Loucy (cell line): Measurements from ENCODE around the gene JSRP1.
A peak's percentile ranks its signal among the peaks of the same experiment; 100 is the strongest.

Experiments used
- H2AFZ ChIP-seq: fragments of 200-600 bp; sonication (generic); 2 replicates; pipeline ENCODE4 v1.6.0; 2016; ENCODE audit warnings: antibody characterized with exemption, mild to moderate bottlenecking, low read length, moderate library complexity
- H3F3A ChIP-seq: fragments of 200-600 bp; 2 replicates; pipeline ENCODE4 v1.6.0; 2016; ENCODE audit warnings: antibody characterized with exemption, low read depth, mild to moderate bottlenecking
- H3K27me3 ChIP-seq: fragments of 200-600 bp; sonication (generic); 2 replicates; pipeline ENCODE4 v1.6.1; 2014; ENCODE audit warnings: low read length, mild to moderate bottlenecking; ENCODE audit not compliant: insufficient read depth, poor library complexity, severe bottlenecking
- H3K36me3 ChIP-seq: fragments of 200-600 bp; sonication (generic); 2 replicates; pipeline ENCODE4 v1.6.1; 2016; ENCODE audit warnings: low read length; ENCODE audit not compliant: insufficient read depth
- H3K4me1 ChIP-seq: fragments of 200-600 bp; sonication (generic); 2 replicates; pipeline ENCODE4 v1.5.1; 2014; ENCODE audit warnings: low read length, mild to moderate bottlenecking; ENCODE audit not compliant: insufficient read depth, poor library complexity, severe bottlenecking
- H3K4me2 ChIP-seq: fragments of 200-600 bp; sonication (generic); 2 replicates; pipeline ENCODE4 v1.6.0; 2014; ENCODE audit warnings: antibody characterized with exemption, low read length, low read depth, mild to moderate bottlenecking; ENCODE audit not compliant: poor library complexity, severe bottlenecking
- H3K4me3 ChIP-seq: fragments of 200-600 bp; sonication (generic); 2 replicates; pipeline ENCODE4 v1.5.1; 2014; ENCODE audit warnings: low read length, mild to moderate bottlenecking, mixed read lengths; ENCODE audit not compliant: poor library complexity, severe bottlenecking
- H3K79me2 ChIP-seq: fragments of 200-600 bp; sonication (generic); 2 replicates; pipeline ENCODE4 v1.6.1; 2014; ENCODE audit warnings: low read length; ENCODE audit not compliant: insufficient read depth
- H3K9ac ChIP-seq: fragments of 200-600 bp; sonication (generic); 2 replicates; pipeline ENCODE4 v1.6.0; 2014; ENCODE audit warnings: mild to moderate bottlenecking, low read depth, low read length, moderate library complexity; ENCODE audit not compliant: poor library complexity, severe bottlenecking
- H3K9me2 ChIP-seq: fragments of 200-600 bp; sonication (generic); replicated peaks from 2 replicates; pipeline ENCODE4 v1.6.1; 2016; ENCODE audit warnings: low read depth, low read length, mixed read lengths
- H3K9me3 ChIP-seq: fragments of 200-600 bp; sonication (generic); 2 replicates; pipeline ENCODE4 v1.6.1; 2014; ENCODE audit warnings: mild to moderate bottlenecking, antibody characterized with exemption, low read length, low read depth; ENCODE audit not compliant: insufficient read depth
- H4K20me1 ChIP-seq: fragments of 200-600 bp; sonication (generic); 2 replicates; pipeline ENCODE4 v1.6.0; 2014; ENCODE audit warnings: antibody characterized with exemption, low read length, mild to moderate bottlenecking; ENCODE audit not compliant: insufficient read depth, poor library complexity, severe bottlenecking
- EZH2phosphoT487 ChIP-seq: fragments of 200-600 bp; IDR thresholded peaks from 2 replicates; pipeline ENCODE4 v1.6.1; 2018; ENCODE audit warnings: antibody characterized with exemption, mild to moderate bottlenecking, moderate library complexity, borderline replicate concordance
- TF ChIP-seq, protein P1 (sequence below): fragments of 200-600 bp; sonication (generic); conservative IDR thresholded peaks from 2 replicates; pipeline ENCODE4 v1.5.1; 2014; ENCODE audit warnings: mild to moderate bottlenecking, antibody characterized with exemption, low read length

Gene JSRP1

DNA sequence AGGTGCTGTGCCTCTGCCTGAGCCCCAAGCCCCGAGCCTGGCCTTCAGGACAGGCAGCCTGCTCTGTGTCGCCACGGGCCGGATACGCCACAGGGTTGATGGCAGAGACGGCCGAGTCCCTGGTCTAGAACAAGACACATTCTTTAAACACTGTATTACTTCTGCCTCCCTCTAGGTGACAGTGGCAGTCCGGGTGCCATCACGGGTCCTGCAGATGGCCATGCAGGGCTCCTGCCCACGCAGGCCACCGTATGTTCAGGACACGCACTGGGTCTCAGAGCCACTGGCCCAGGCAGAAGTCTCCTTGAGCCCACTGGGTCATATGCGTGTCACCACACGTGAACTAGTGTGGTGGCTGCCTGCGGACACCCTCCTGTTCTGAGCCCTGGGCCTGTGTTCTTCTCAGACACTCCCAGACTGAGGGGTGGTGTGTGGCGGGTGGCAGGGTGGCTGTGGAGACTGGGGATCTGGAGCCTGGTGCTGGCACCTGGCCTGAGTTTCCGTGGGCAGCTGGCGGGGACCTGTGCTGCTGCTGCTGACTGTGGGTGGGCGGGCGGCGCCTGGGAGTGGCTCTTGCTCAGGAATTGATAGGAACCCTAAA, 24.5 kb downstream of the JSRP1 start:
- Histone ChIP-seq H2AFZ (no peak overlapping the region), H3K79me2 (peaks cover 34% of the 10 kb centered on the region), H3K9me3 (no peaks in the 10 kb centered on the region), H3K4me1 (peaks cover 18% of the 10 kb centered on the region), H3K4me2 (no peak overlapping the region), H3K9me2 (no peaks in the 10 kb centered on the region), H3K36me3 (peaks cover 33% of the 10 kb centered on the region; the same call in 1 of the 2 replicates), H3K27me3 (no peaks in the 10 kb centered on the region), H3K9ac (no peak overlapping the region), H4K20me1 (peaks cover 23% of the 10 kb centered on the region), H3K4me3 (no peak overlapping the region), H3F3A (no peaks in the 10 kb centered on the region)
- TF ChIP-seq, protein P1, sequence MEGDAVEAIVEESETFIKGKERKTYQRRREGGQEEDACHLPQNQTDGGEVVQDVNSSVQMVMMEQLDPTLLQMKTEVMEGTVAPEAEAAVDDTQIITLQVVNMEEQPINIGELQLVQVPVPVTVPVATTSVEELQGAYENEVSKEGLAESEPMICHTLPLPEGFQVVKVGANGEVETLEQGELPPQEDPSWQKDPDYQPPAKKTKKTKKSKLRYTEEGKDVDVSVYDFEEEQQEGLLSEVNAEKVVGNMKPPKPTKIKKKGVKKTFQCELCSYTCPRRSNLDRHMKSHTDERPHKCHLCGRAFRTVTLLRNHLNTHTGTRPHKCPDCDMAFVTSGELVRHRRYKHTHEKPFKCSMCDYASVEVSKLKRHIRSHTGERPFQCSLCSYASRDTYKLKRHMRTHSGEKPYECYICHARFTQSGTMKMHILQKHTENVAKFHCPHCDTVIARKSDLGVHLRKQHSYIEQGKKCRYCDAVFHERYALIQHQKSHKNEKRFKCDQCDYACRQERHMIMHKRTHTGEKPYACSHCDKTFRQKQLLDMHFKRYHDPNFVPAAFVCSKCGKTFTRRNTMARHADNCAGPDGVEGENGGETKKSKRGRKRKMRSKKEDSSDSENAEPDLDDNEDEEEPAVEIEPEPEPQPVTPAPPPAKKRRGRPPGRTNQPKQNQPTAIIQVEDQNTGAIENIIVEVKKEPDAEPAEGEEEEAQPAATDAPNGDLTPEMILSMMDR, result peak; percentile 35; the same call in 1 of the 2 replicates
- no peak for TF ChIP-seq EZH2phosphoT487

DNA sequence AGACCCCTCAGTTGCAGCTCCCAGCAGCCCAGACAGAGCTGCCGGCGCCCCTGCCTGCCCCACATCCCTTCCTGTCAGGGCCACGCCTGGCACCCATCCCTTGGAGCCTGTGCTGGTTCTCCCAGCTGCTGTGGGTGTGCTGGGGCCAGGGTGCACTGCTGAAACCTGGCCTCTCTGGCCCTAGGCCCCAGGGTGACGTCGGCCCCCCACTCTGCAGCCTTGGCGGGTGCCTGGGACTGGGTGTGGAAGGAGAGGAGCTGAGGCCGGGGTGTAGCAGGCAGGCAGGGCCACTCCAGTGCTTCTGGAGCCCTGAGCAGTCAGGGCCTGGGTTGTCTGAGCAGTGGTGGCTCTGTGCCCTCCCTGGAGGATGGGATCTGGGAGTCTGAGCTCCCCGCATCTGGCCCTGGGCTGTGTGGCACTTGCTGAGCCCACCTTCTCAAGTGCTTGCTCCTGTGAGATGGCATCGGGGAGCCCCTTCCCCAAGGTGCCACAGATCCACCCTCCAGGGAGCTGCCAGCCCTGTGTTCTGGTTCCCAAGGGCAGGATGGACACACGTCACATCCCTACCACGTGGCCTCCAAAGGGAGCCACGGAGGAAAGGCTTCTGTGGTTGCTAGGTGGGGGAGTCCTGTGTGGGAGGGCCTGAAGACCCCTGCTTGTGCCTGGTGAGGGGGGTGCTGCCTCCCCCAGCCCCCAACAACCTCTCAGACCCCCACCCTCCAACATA, 25.2 kb downstream of the JSRP1 start:
- H3K4me3 ChIP-seq, result no peak overlapping the region
- no peak overlapping the region for H3K4me2 ChIP-seq
- no peak overlapping the region for H3K9ac ChIP-seq
- TF ChIP-seq, protein P1, result no peak
- no peak for TF ChIP-seq EZH2phosphoT487
- no peaks in the 10 kb centered on the region for H3K9me2 ChIP-seq
- no peak overlapping the region for H2AFZ ChIP-seq
- no peaks in the 10 kb centered on the region for H3K9me3 ChIP-seq
- peaks cover 18% of the 10 kb centered on the region for H3K4me1 ChIP-seq
- H3K36me3 ChIP-seq, result peaks cover 41% of the 10 kb centered on the region; the same call in 1 of the 2 replicates
- no peaks in the 10 kb centered on the region for H3F3A ChIP-seq
- H4K20me1 ChIP-seq, result peaks cover 23% of the 10 kb centered on the region
- peaks cover 32% of the 10 kb centered on the region for H3K79me2 ChIP-seq
- H3K27me3 ChIP-seq, result no peaks in the 10 kb centered on the region

DNA sequence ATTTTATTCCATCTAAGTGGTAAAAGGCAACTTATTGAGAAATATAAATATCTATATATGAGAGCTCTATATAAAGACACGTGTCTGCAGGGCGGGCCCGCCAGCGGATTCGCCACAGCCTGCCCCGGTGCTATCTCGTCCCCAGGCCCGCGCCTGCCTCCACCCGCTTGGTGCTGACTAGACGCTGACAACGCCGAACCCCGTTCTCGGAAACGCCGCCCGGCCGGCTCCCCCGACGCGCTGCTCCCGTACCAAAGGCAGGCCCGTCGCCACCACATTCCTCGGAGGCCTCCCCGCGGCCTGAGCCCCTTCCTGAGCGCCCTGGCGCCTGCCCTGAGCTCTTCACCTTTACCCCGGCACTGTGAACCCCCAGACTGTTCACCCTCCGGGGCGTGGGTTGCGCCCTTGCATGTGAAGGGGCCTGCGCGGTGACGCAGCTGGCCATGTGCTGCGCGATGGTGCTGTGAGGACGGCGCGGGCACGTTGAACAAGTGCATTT, 26.1 kb downstream of the JSRP1 start:
- no peak overlapping the region for H3K4me2 ChIP-seq

More for the DNA sequence above, 26.1 kb downstream of the JSRP1 start:
- peaks cover 17% of the 10 kb centered on the region for H4K20me1 ChIP-seq
- peaks cover 49% of the 10 kb centered on the region; the same call in 1 of the 2 replicates for H3K36me3 ChIP-seq
- H3F3A ChIP-seq, result no peaks in the 10 kb centered on the region
- peaks cover 23% of the 10 kb centered on the region for H3K79me2 ChIP-seq
- no peaks in the 10 kb centered on the region for H3K9me2 ChIP-seq
- H3K4me1 ChIP-seq, result peaks cover 15% of the 10 kb centered on the region
- no peak overlapping the region for H3K9ac ChIP-seq
- no peaks in the 10 kb centered on the region for H3K9me3 ChIP-seq
- no peak overlapping the region for H3K4me3 ChIP-seq
- H2AFZ ChIP-seq, result no peak overlapping the region
- TF ChIP-seq, protein P1, result no peak
- no peak for TF ChIP-seq EZH2phosphoT487
- H3K27me3 ChIP-seq, result no peaks in the 10 kb centered on the region
